Transverse colon (tissue), 4 donors: Measurements from ENCODE around the gene AIF1. TPM values are rescaled to one million over a fixed set of nuclear protein-coding genes. Genes with fewer than 3 reads are reported as not detected.

Experiments used
- DNase-seq: peaks from one replicate; pipeline ENCODE4 v3.0.0-alpha.2; 2019
- H3K27ac ChIP-seq, 4 donors: fragments of 200-600 bp; sonication (generic); 2 replicates each; pipeline ENCODE4 v1.5.1; 2016 to 2018; ENCODE audit warnings: inconsistent platforms in 4 of 4
- H3K27me3 ChIP-seq: fragments of 200-600 bp; sonication (generic); 2 replicates; pipeline ENCODE4 v1.5.1; 2017; ENCODE audit warnings: inconsistent platforms
- H3K36me3 ChIP-seq, 4 donors: fragments of 200-600 bp; sonication (generic); 2 replicates each; pipeline ENCODE4 v1.5.1; 2017 to 2019; ENCODE audit warnings: inconsistent platforms in 4 of 4
- H3K4me1 ChIP-seq, 4 donors: fragments of 200-600 bp; sonication (generic); 2 replicates each; pipeline ENCODE4 v1.5.1; 2017 to 2020; ENCODE audit warnings: inconsistent platforms in 4 of 4
- H3K4me3 ChIP-seq, 4 donors: fragments of 200-600 bp; sonication (generic); 1 replicate in 1 of 4; 2 replicates in 3 of 4; pipeline versions ENCODE4 v1.5.1 to v1.6.1; 2017 to 2019; ENCODE audit warnings: inconsistent platforms in 4 of 4
- H3K9me3 ChIP-seq, 2 donors: fragments of 200-600 bp; sonication (generic); 2 replicates each; pipeline ENCODE4 v1.5.1; 2017 to 2019; ENCODE audit warnings: inconsistent platforms in 2 of 2
- EP300 ChIP-seq: sonication (generic); formaldehyde crosslinking; IDR thresholded peaks from one replicate; pipeline ENCODE4 v1.6.1; 2017; ENCODE audit warnings: antibody characterized with exemption, low read depth
- POLR2A ChIP-seq: fragments of 450-650 bp; IDR thresholded peaks from one replicate; pipeline ENCODE4 v1.6.1; 2016; ENCODE audit warnings: antibody characterized with exemption, mild to moderate bottlenecking, moderate library complexity
- POLR2AphosphoS5 ChIP-seq, 3 donors: sonication (generic); formaldehyde crosslinking; IDR thresholded peaks; one replicate each; pipeline ENCODE4 v1.6.1; 2016; ENCODE audit warnings: antibody characterized with exemption in 3 of 3
- WGBS, 2 donors: methylation state at CpG; one replicate each; pipeline ENCODE4 v1.1.5; 2018; ENCODE audit warnings: low coverage in 1 of 2; 5-methylcytosine and 5-hydroxymethylcytosine counted together
- in situ Hi-C, 4 donors: fragments of 200-750 bp; cut with MboI; loops; one replicate each; pipeline versions ENCODE4 v1.15.0 to v1.15.1; 2017; ENCODE audit warnings: low sequenced_read_pairs in 3 of 4, low pct_ligation_motif_present in 1 of 4, low pct_unique_long_range_greater_than_20kb in 1 of 4
- intact Hi-C: fragments of 100-400 bp; cut with DNase I; formaldehyde crosslinking; loops from one replicate; pipeline ENCODE4 v1.15.1; 2023; ENCODE audit warnings: low total_unique reads
- small RNA-seq, 4 donors: library from RNA; depleted of rRNA; stranded (forward); fragments of <200 nt; gene quantifications; one replicate each; pipeline ENCODE3, GENCODE V24; 2016
- total RNA-seq, 4 donors: library from RNA; depleted of rRNA; stranded (reverse); fragments of >200 nt; gene quantifications; one replicate each; pipeline ENCODE4 v1.1.0, GENCODE V29; 2016
- TF ChIP-seq, protein P1 (sequence below), 5 experiments: fragments of 200-600 bp in 3 of 5; fragments of 450-650 bp in 2 of 5; sonication (generic) in 3 of 5; IDR thresholded peaks; 1 replicate in 2 of 5; 2 replicates in 3 of 5; pipeline ENCODE4 v1.5.1; 2016 to 2017; ENCODE audit warnings: antibody characterized with exemption in 5 of 5, inconsistent platforms in 3 of 5, mild to moderate bottlenecking in 2 of 5, moderate library complexity in 1 of 5

The AIF1 gene
- total RNA-seq, 4 donors from 2014 or later: 9.4 to 19.5 (median 17.3) TPM; not detected in 1

DNA sequence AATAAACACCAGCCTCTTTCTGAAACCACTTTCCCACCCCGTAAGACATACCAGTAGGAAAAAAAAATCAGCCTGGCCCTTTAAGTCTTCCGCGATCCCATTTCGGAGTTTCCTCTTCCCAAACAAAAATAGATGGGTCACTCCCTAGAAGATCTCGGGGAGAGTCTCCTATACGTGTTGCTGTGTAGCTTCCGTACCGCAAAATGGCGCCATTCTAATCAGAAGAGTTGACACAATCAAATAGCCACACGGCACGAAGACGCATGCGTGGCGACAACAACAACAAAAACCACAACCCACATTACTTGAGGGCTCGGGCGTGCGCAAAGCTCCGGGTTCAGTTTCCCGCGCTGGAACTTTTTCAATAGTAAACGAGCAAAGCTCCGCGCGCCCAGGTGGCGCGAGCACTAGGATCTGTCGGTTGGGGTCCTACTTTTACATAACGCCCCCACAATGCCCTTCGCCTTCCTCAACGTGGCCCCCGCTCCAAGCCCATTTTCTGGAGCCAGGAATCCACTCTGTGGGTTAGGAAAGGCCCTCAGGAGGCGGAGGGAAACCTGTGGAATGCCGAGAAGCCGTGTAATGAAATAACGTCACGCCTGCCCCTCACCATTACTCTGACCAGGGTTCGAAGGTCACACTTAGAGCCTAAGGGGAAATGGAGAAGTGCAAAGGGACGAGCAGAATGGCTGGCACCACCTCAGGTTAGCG, 49.9 kb downstream of the AIF1 start, which contains the start of gene GPANK1:
Gene GPANK1 (minus strand): TSS at position 208 of the 711 bp plus-strand sequence. CDS start 519 bp downstream, outside the sequence.
- Histone ChIP-seq H3K36me3 (peaks cover 0 to 35% (median 14%) of the 10 kb centered on the region in 4 donors), H3K27me3 (no peaks in the 10 kb centered on the region), H3K9me3 (no peaks in the 10 kb centered on the region), H3K4me3 (peak within 1 kb of the TSS; percentile 47 to 96 (median 84)), H3K4me1 (peaks cover 23 to 55% (median 31%) of the 10 kb centered on the region in 4 donors), H3K27ac (peak within 1 kb of the TSS; percentile 93 to 99 (median 98))
- peak; percentile 93 for DNase-seq
- in situ Hi-C loops: no loop called here
- TF ChIP-seq EP300 (no peak), POLR2A (peak; percentile 66), POLR2AphosphoS5 (IDR thresholded peaks at IDR 0.05) (peak; percentile 81 to 89 (median 84))
- intact Hi-C loops: no loop called here
- 0 to 1% methylated on average over 1 to 38 of the region's 39 CpGs for WGBS, 2 donors

DNA sequence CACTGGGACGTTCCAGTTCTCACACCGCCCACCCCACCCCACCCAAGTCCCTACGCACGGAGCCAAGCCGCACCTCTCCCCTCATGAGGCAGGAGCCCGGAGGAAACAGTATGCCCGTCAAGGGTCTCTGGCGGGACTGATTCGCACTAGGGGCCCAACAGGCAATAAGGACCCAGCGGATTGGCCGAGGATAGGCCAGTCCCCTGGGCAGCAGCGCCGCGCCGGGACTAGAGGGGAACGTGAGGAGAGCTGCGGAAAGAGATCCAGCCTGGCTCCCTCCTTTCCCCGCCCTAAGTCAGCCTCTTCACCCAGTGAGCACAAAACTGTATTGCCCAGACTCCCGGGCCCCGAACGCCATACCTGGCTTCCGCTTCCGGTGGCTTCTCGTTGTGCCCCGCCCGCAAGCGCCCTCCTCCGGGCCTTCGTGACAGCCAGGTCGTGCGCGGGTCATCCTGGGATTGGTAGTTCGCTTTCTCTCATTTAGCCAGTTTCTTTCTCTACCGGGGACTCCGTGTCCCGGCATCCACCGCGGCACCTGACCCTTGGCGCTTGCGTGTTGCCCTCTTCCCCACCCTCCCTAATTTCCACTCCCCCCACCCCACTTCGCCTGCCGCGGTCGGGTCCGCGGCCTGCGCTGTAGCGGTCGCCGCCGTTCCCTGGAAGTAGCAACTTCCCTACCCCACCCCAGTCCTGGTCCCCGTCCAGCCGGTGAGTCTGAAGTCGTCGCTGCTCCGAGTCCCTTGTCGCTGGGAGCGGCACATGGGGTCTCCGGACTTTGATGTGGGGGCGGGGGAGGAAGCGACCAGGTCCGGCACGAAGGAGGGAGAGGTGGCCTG, 50.7 kb downstream of the AIF1 start, which contains the start of gene CSNK2B:
Gene CSNK2B (plus strand): TSS at position 580 of the 836 bp plus-strand sequence. CDS start 752 bp downstream, outside the sequence.
- Histone ChIP-seq H3K9me3 (no peaks in the 10 kb centered on the region), H3K36me3 (peaks cover 0 to 43% (median 20%) of the 10 kb centered on the region in 4 donors), H3K4me1 (peaks cover 23 to 55% (median 30%) of the 10 kb centered on the region in 4 donors), H3K27ac (peak within 1 kb of the TSS; percentile 93 to 99 (median 98)), H3K4me3 (peak within 1 kb of the TSS; percentile 76 to 96 (median 92)), H3K27me3 (no peaks in the 10 kb centered on the region)
- peak; percentile 99 for DNase-seq
- in situ Hi-C loops (no loop called here), intact Hi-C loops (no loop called here)
- TF ChIP-seq POLR2AphosphoS5 (IDR thresholded peaks at IDR 0.05): peak; percentile 86 to 89 (median 87)
- TF ChIP-seq, protein P1, sequence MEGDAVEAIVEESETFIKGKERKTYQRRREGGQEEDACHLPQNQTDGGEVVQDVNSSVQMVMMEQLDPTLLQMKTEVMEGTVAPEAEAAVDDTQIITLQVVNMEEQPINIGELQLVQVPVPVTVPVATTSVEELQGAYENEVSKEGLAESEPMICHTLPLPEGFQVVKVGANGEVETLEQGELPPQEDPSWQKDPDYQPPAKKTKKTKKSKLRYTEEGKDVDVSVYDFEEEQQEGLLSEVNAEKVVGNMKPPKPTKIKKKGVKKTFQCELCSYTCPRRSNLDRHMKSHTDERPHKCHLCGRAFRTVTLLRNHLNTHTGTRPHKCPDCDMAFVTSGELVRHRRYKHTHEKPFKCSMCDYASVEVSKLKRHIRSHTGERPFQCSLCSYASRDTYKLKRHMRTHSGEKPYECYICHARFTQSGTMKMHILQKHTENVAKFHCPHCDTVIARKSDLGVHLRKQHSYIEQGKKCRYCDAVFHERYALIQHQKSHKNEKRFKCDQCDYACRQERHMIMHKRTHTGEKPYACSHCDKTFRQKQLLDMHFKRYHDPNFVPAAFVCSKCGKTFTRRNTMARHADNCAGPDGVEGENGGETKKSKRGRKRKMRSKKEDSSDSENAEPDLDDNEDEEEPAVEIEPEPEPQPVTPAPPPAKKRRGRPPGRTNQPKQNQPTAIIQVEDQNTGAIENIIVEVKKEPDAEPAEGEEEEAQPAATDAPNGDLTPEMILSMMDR (IDR thresholded peaks at IDR 0.05): no peak
- TF ChIP-seq POLR2A: peak; percentile 94
- WGBS, 2 donors: 1% methylated on average over 53 of the region's 63 CpGs; no CpG with 5 or more reads in 1 of the 2 donors

DNA sequence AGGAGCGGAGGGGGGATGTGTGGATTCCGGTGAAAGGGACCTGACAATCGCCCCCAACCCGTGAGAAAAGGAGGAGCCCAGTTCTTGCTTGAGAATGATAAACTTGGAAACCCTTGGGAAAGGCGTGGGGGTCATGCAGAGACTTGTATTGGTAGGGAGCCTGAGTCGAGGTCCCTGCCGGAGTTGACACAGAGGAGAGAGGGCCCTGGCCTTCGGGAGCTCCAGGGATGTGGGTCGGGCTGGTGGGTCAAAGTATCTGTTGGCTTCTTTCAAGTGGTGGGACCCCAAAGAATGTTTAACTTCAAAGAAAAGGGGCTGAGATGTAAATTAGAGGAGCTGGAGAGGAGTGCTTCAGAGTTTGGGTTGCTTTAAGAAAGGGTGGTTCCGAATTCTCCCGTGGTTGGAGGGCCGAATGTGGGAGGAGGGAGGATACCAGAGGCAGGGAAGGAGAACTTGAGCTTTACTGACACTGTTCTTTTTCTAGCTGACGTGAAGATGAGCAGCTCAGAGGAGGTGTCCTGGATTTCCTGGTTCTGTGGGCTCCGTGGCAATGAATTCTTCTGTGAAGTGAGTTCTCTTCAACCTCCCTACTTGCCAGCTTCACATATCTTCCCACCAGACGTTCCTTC, 51.4 kb downstream of the AIF1 start:
- Histone ChIP-seq H3K4me3 (peak overlapping the region; percentile 76 to 96 (median 92)), H3K27me3 (no peaks in the 10 kb centered on the region), H3K4me1 (peaks cover 21 to 47% (median 26%) of the 10 kb centered on the region in 4 donors), H3K36me3 (peaks cover 0 to 50% (median 24%) of the 10 kb centered on the region in 4 donors), H3K9me3 (no peaks in the 10 kb centered on the region), H3K27ac (peak overlapping the region; percentile 93 to 99 (median 98))
- WGBS, 2 donors: 1 to 5% methylated on average over 4 to 15 of the region's 15 CpGs
- in situ Hi-C loops: no loop called here
- DNase-seq: no peak
- TF ChIP-seq POLR2A (no peak), POLR2AphosphoS5 (IDR thresholded peaks at IDR 0.05) (no peak), EP300 (no peak)
- TF ChIP-seq, protein P1 (IDR thresholded peaks at IDR 0.05): no peak
- intact Hi-C loops: no loop called here

Small RNA genes within 50 kb of the gene (small RNA-seq; reads per million reads assigned to genes)
- gene MIR6832 (0 reads per million in 4 donors), gene RF00019 (0 reads per million in 4 donors), gene SNORA38 (5.0 to 12.6 (median 10.6) reads per million in 4 donors), gene UQCRHP1 (0 reads per million in 4 donors)

Other genes starting within 250 kb of the AIF1 start
- gene MICA, start 211.6 kb upstream of the AIF1 start, total RNA-seq: 10 to 100 TPM in 3 of 4 donors, 1 to 10 TPM in 1; 7.8 to 45.3 (median 19.9) TPM
- 1 to 10 TPM; 1.4 to 9.7 (median 4.0) TPM for gene MICB, start 117.1 kb upstream of the AIF1 start, total RNA-seq
- not detected for gene MCCD1, start 86.3 kb upstream of the AIF1 start, total RNA-seq
- gene DDX39B, start 73.2 kb upstream of the AIF1 start, total RNA-seq: 100 to 1,000 TPM; 147 to 519 (median 271) TPM
- under 1 TPM in 2 of 4 donors, not detected in 2; 0.82 to 0.95 TPM for gene ATP6V1G2, start 68.6 kb upstream of the AIF1 start, total RNA-seq
- gene NFKBIL1, start 67.6 kb upstream of the AIF1 start, total RNA-seq: 10 to 100 TPM; 13.7 to 29.5 (median 22.9) TPM
- gene LTA, start 42.9 kb upstream of the AIF1 start, total RNA-seq: not detected
- 1 to 10 TPM in 1 of 4 donors, under 1 TPM in 1, not detected in 2; 0.41 to 1.1 TPM for gene TNF, start 39.7 kb upstream of the AIF1 start, total RNA-seq
- 10 to 100 TPM in 1 of 4 donors, 1 to 10 TPM in 1, not detected in 2; 7.6 to 34.8 TPM for gene LTB, start 32.8 kb upstream of the AIF1 start, total RNA-seq
- 1 to 10 TPM in 3 of 4 donors, not detected in 1; 1.1 to 7.6 (median 1.9) TPM for gene LST1, start 29.0 kb upstream of the AIF1 start, total RNA-seq
- not detected for gene NCR3, start 22.2 kb upstream of the AIF1 start, total RNA-seq
- 100 to 1,000 TPM in 1 of 4 donors, 10 to 100 TPM in 3; 63.9 to 138 (median 85.8) TPM for gene PRRC2A, start 5.5 kb downstream of the AIF1 start, total RNA-seq
- 100 to 1,000 TPM; 221 to 310 (median 231) TPM for gene BAG6, start 37.4 kb downstream of the AIF1 start, total RNA-seq
- 1 to 10 TPM in 2 of 4 donors, not detected in 2; 2.2 to 5.5 TPM for gene APOM, start 40.7 kb downstream of the AIF1 start, total RNA-seq
- 10 to 100 TPM; 18.7 to 45.7 (median 25.2) TPM for gene C6orf47, start 45.5 kb downstream of the AIF1 start, total RNA-seq
- 10 to 100 TPM in 3 of 4 donors, 1 to 10 TPM in 1; 2.4 to 32.9 (median 23.2) TPM for gene GPANK1, start 49.8 kb downstream of the AIF1 start, total RNA-seq
- gene CSNK2B, start 50.8 kb downstream of the AIF1 start, total RNA-seq: 100 to 1,000 TPM; 182 to 231 (median 210) TPM
- 10 to 100 TPM in 2 of 4 donors, 1 to 10 TPM in 2; 2.4 to 21.3 (median 10.3) TPM for gene LY6G5B, start 54.7 kb downstream of the AIF1 start, total RNA-seq
- 1 to 10 TPM in 1 of 4 donors, under 1 TPM in 1, not detected in 2; 0.95 to 2.2 TPM for gene LY6G5C, start 65.8 kb downstream of the AIF1 start, total RNA-seq
- 10 to 100 TPM; 45.4 to 72.8 (median 67.4) TPM for gene ABHD16A, start 88.1 kb downstream of the AIF1 start, total RNA-seq
- not detected for gene LY6G6F, start 91.6 kb downstream of the AIF1 start, total RNA-seq
- gene LY6G6D, start 100.1 kb downstream of the AIF1 start, total RNA-seq: not detected
- not detected for gene LY6G6C, start 106.5 kb downstream of the AIF1 start, total RNA-seq
- under 1 TPM in 1 of 4 donors, not detected in 3; 0.16 TPM for gene MPIG6B, start 108.1 kb downstream of the AIF1 start, total RNA-seq
- gene DDAH2, start 114.1 kb downstream of the AIF1 start, total RNA-seq: 100 to 1,000 TPM in 3 of 4 donors, 10 to 100 TPM in 1; 78.3 to 148 (median 107) TPM
- 100 to 1,000 TPM; 253 to 375 (median 362) TPM for gene CLIC1, start 121.3 kb downstream of the AIF1 start, total RNA-seq
- 100 to 1,000 TPM in 1 of 4 donors, 10 to 100 TPM in 3; 16.5 to 159 (median 43.9) TPM for gene MSH5, start 124.8 kb downstream of the AIF1 start, total RNA-seq
- gene SAPCD1, start 147.4 kb downstream of the AIF1 start, total RNA-seq: 10 to 100 TPM in 1 of 4 donors, 1 to 10 TPM in 1, not detected in 2; 3.3 to 11.1 TPM
- gene VWA7, start 162.1 kb downstream of the AIF1 start, total RNA-seq: 10 to 100 TPM in 2 of 4 donors, 1 to 10 TPM in 2; 7.6 to 22.1 (median 9.6) TPM
- 10 to 100 TPM; 18.0 to 54.7 (median 31.1) TPM for gene VARS1, start 180.5 kb downstream of the AIF1 start, total RNA-seq
- 10 to 100 TPM; 23.5 to 43.0 (median 34.8) TPM for gene LSM2, start 191.7 kb downstream of the AIF1 start, total RNA-seq
- under 1 TPM in 2 of 4 donors, not detected in 2; 0.64 to 0.68 TPM for gene HSPA1L, start 200.0 kb downstream of the AIF1 start, total RNA-seq
- gene HSPA1A, start 200.3 kb downstream of the AIF1 start, total RNA-seq: 100 to 1,000 TPM; 192 to 247 (median 221) TPM
- gene HSPA1B, start 212.5 kb downstream of the AIF1 start, total RNA-seq: 100 to 1,000 TPM; 104 to 471 (median 278) TPM
- 10 to 100 TPM; 21.1 to 88.7 (median 65.4) TPM for gene NEU1, start 247.6 kb downstream of the AIF1 start, total RNA-seq